Thoracic aorta endothelial cell (primary cell): ENCODE results near the gene ACSBG1. TPM values are rescaled to one million over a fixed set of nuclear protein-coding genes. Genes with fewer than 3 reads are reported as not detected.

Source experiments
- total RNA-seq: library from RNA; depleted of rRNA; stranded (reverse); fragments of >200 nt; gene quantifications from 2 replicates; pipeline ENCODE4 v1.2.3, GENCODE V29; 2012

ACSBG1 gene, protein sequence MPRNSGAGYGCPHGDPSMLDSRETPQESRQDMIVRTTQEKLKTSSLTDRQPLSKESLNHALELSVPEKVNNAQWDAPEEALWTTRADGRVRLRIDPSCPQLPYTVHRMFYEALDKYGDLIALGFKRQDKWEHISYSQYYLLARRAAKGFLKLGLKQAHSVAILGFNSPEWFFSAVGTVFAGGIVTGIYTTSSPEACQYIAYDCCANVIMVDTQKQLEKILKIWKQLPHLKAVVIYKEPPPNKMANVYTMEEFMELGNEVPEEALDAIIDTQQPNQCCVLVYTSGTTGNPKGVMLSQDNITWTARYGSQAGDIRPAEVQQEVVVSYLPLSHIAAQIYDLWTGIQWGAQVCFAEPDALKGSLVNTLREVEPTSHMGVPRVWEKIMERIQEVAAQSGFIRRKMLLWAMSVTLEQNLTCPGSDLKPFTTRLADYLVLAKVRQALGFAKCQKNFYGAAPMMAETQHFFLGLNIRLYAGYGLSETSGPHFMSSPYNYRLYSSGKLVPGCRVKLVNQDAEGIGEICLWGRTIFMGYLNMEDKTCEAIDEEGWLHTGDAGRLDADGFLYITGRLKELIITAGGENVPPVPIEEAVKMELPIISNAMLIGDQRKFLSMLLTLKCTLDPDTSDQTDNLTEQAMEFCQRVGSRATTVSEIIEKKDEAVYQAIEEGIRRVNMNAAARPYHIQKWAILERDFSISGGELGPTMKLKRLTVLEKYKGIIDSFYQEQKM
- total RNA-seq = 0.29 TPM in 1 of 2 replicates, not detected in the other

DNA sequence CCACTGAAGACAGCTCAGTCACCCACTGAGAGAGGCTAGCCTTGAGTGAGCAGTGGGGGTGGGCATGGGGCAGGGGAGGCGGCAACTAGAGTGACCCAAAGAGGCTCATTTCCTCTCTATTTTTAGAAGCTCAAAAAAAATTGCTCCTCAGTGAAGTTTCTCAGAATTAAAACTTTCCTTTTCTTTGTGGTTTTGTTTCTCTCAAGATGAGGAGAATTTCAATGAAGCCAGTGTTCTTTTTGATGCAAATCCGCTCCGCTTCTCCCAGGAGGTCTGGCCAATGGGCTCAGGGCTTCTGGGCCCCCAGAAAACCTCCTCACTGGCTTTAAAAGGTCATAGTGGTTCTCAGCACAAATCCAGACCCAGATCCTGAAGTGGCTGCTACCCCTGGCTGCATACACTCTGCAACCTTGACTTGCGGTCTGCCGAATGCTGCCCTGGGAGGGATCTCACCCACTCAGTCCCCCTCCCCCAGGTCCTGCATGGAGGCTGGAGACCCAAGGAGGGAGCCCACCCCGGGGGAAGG is at the start of gene ACSBG1:
Gene ACSBG1 (minus strand): TSS at position 51 of the 526 bp plus-strand sequence. CDS start 64 bp downstream, outside the sequence.

DNA sequence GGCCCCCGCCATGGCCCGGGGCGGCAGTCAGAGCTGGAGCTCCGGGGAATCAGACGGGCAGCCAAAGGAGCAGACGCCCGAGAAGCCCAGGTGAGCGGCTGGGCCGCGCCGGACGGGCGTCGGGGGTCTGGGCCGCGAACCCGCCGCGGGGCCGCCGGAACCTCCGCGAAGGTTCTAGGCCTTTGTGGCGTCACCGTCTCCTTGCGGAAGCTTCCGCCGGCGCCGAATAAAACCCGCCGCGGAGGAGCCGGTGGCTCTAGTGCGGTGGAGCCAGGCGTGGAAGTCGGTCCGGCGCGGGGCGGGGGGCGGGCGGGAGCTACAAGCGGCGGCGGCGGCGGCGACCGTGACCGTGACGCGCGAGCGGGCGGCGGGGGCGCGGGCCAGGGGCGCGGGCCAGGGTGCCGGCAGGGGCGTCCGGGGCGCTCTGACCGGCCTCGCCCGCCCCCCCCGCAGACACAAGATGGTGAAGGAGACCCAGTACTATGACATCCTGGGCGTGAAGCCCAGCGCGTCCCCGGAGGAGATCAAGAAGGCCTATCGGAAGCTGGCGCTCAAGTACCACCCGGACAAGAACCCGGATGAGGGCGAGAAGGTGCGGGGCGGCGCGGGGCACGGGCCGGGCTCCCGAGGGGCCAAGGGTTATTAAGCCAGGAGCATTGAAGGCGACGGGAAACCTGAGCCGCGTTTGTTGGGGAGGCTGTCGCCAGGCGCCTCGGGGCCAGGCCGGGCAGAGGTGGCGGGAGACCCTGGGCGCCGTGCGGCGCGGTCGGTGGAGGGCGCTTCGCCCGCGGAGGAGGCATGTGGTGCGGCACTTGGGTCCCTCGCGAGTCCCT is 30.2 kb upstream of the ACSBG1 start, which contains the start of gene DNAJA4:
Gene DNAJA4 (plus strand): TSS at position 259 of the 833 bp plus-strand sequence. CDS start 202 bp downstream, at position 461.

DNA sequence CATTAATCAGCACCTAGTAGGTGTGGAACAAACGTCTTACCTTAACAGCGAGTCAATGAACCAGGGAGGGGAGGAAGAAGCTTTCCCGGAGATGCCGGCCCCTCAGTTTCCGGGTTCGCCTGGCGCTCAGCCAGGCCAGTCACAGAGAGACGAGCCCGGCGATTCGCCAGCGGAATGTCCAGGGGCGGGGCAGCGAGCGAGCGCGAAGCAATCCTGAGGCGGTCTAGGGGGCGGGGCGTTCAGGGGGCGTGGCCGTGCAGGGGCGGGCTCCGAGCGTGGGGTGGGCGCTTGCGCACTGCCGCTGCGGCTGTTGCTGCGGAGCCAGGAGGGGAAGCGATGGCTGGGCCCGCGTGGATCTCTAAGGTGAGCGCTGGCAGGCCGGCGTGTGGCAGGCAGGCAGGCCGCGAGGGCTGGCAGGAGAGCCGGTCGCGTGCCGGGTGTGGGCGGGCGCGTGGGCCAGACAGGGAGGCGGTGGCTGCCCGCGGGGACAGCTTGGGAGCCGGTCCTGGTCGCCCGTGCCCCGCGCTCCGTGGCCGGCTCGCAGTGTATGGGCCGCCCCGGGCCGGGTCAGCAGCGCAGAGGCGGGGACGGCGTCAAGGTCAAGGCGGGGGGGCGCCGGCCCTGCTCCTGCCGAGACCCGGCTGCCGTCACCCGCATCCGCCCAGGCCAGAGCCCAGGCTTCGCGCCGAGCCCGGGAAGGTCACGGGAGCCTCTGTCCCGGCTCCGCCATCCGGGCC is 85.1 kb downstream of the ACSBG1 start, which contains the start of gene IDH3A:
Gene IDH3A (plus strand): TSS at position 295 of the 737 bp plus-strand sequence. CDS start 42 bp downstream, at position 337.

DNA sequence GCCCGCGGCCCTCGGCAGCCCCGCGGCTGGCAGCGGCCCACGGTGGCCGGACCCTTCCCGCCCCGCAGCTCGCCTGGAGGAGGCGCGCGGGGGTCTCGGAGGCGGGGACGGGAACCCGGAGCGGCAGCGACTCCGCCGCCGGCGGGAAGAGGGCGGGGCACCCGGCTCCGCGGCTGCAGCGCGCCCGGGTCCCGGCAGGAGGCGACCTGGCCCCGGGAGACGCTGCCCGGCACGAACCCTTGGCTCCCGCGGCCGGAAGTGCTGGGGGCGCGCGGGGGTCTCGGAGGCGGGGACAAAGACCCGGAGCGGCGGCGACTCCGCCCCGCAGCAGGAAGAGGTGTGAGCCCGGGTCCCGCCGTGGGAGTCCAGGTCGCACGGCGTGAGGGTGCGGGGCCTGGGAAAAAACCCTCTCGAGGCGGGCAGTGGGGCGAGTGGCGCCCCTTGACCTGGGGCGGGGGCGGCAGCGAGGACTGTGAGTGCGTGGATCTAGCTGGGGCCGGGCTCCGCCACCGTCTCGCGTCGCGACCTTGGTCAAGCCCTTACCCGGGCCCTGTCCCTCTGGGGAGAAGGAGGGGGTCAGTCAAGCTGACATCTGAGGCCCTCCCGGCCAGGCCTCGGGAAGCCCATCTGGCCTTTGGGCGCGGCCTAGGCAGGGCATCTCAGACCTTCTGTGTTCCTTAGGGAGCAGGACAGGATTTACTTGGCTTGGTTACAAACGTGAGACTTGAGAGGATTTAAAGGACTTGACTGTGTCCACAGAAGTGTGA is 102.9 kb downstream of the ACSBG1 start, which contains the start of gene CIB2:
Gene CIB2 (minus strand): TSS at position 151 of the 767 bp plus-strand sequence. CDS start 230 bp downstream, outside the sequence.

Other genes with a start within 250 kb of the ACSBG1 start
- 27.3 and 36.8 TPM in 2 replicates for gene TBC1D2B, start 156.9 kb downstream of the ACSBG1 start, total RNA-seq
- under 0.01 TPM in 1 of 2 replicates, not detected in the other for gene SH2D7, start 142.0 kb downstream of the ACSBG1 start, total RNA-seq
- 1.4 and 1.9 TPM in 2 replicates for gene CIB2, start 103.1 kb downstream of the ACSBG1 start, total RNA-seq
- 68.5 and 80.3 TPM in 2 replicates for gene IDH3A, start 85.2 kb downstream of the ACSBG1 start, total RNA-seq
- 7.2 and 10.6 TPM in 2 replicates for gene DNAJA4, start 30.0 kb upstream of the ACSBG1 start, total RNA-seq
- 73.8 and 75.7 TPM in 2 replicates for gene SKIC8, start 65.0 kb upstream of the ACSBG1 start, total RNA-seq
- gene CRABP1, start 105.8 kb upstream of the ACSBG1 start, total RNA-seq = not detected in 2 replicates
- gene IREB2, start 203.7 kb upstream of the ACSBG1 start, total RNA-seq = 55.1 and 62.2 TPM in 2 replicates